Stimulated activated CD4-positive, alpha-beta T cell treated with anti-CD3 and anti-CD28 coated beads, TNF-alpha, amount 100 ng/mL, for 24 hours (primary cell): ENCODE data around the gene ZNF865.
A peak's percentile ranks its signal among the peaks of the same experiment; 100 is the strongest.
"Not testable (repeated sequence)": the region's sequence is repeated elsewhere in the genome, so short reads cannot be mapped to it uniquely, and the experiment has no call there.

ENCODE experiments used
- DNase-seq, 3 experiments: peaks; one replicate each; pipeline ENCODE4 v3.0.0-alpha.2; 2020; ENCODE audit warnings: low read depth in 3 of 3

Gene ZNF865

GRCh38 chr19:55605637-55606470 lies at the start of gene ZNF865:
Gene ZNF865 (plus strand): TSS chr19:55605647. CDS start chr19:55613619, 7,972 bp downstream.
- peak; percentile 56 to 69 (median 62) for DNase-seq

- DNase-seq = no peak
These were observed 45.8 kb upstream of the ZNF865 start for GRCh38 chr19:55559684-55560083.

DNA sequence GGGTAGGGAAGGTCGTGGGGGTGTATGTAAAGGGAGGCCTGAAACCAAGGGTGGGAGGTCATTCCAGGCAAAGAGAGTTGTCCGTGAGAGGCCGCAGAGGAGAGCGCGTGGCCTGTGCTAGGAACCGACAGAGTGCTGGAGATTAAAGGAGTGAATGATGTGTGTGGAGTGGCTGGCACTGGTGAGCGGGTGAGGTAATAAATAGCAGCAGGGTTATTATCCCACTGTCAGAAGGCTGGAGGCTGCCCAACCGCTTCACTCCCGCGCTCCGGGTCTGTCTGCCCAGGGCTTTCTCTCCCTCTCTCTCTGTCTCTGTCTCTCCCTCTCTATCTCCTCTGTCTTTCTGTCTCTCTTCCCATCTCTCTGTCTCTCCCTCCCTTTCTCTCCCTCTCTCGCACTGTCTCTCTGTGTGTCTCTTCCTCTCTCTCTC lies 42.2 kb upstream of the ZNF865 start:
- no peak for DNase-seq

- no peak for DNase-seq
These were observed 38.6 kb upstream of the ZNF865 start for GRCh38 chr19:55566823-55567222.

- no peak for DNase-seq
These were observed 37.6 kb upstream of the ZNF865 start for GRCh38 chr19:55567708-55568328.

GRCh38 chr19:55569477-55569876 lies 36.0 kb upstream of the ZNF865 start:
- not testable (repeated sequence) for DNase-seq

GRCh38 chr19:55573929-55574328 lies 31.5 kb upstream of the ZNF865 start:
- DNase-seq = not testable (repeated sequence)

DNA sequence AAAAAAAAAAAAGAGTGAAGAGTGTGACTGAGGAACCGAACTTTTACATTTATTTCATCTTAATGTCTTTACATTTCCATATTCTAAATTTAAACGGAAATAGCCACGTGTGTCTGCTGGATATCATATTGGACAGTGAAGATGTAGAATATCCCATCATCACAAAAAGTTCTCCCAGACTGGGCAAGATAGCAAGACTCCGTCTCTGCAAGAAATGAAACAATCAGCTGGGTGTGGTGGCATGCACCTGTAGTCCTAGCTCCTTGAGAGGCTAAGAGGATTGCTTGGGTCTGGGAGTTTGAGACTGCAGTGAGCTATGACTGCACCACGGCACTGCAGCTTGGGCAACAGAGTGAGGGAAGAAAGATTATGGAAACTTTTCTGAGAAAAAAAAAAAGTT lies 28.7 kb upstream of the ZNF865 start:
- no peak for DNase-seq

DNA sequence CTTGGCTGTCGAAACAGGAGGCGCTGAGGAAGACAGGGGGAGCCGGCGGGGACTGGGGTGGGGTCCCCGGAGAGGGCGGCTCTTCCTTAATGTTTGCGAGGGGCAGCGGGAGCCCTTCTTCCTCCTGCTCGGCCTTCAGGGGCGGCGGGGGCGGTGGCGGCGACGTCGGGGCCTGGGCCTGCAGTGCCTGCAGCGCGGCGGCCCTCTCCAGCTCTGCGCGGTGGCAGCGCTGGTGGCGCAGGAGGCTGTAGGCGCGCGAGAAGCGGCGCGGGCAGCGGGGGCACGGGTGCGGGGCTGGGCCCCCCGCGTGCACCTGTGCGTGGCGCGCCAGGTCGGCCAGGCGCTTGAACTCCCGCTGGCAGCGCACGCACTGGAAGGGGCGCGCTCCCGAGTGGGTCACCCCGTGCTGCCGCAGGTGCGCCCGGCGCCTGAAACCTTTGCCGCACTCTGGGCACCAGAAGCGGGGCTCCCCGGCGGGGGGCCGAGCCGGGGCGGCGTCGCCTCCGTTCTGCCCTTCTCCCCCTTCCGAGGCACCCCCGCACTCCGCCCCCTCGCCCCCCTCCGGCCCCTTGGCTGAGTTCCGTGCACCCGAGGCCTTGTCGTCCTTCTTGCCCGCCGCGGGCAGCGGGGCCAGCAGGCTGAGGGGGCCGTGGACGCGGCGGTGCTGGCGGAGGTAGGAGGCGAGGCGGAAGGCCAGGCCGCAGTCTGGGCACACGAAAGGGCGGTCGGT lies 27.3 kb upstream of the ZNF865 start:
- DNase-seq = no peak

GRCh38 chr19:55578761-55579747 lies 26.4 kb upstream of the ZNF865 start:
- no peak for DNase-seq

- DNase-seq = no peak
These were observed 25.5 kb upstream of the ZNF865 start for GRCh38 chr19:55579766-55580621.

- DNase-seq = peak; percentile 72 to 84 (median 76)
These were observed 24.8 kb upstream of the ZNF865 start, which contains the start of gene ZNF579 for GRCh38 chr19:55580628-55581144. Gene ZNF579 (minus strand): TSS chr19:55580848. CDS start chr19:55579639, 1,209 bp downstream.

- peak in 1 of 3 experiments; percentile 16 for DNase-seq
These were observed 24.2 kb upstream of the ZNF865 start for GRCh38 chr19:55581145-55581822.

- DNase-seq = no peak
These were observed 23.6 kb upstream of the ZNF865 start for GRCh38 chr19:55581823-55582223.

GRCh38 chr19:55582284-55582683 lies 23.2 kb upstream of the ZNF865 start:
- DNase-seq = not testable (repeated sequence)

DNA sequence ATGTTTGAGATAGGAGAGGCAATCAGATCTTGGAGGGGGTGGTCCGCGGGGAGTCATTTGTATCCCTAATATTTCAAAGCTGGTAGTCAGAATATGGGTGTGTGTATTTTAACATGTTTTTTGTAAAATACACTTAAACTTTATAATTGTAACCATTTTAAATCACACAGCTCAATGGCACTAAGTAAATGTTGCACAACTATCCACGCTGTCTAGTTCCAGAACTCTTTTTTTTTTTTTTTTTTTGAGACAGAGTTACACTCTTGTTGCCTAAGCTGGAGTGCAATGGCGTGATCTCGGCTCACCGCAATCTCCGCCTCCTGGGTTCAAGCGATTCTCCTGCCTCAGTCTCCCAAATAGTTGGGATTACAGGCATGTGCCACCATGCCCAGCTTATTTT lies 21.6 kb upstream of the ZNF865 start:
- not testable (repeated sequence) for DNase-seq

DNA sequence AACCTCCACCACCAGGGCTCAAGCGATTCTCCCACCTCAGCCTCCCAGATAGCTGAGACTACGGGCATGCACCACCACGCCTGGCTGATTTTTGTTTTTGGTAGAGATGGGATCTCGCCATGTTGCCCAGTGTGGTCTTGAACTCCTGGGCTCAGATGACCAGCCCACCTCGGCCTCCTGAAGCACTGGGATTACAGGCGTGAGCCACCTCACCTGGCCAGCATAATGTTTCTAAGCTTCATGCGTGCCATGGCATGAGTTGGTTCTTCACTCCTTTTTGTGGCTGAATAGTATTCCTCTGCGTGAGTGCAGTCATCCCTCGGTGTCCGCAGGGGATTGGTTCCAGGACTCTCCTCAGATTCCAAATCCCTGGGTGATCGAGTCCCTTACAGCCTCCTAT lies 20.6 kb upstream of the ZNF865 start:
- no peak for DNase-seq

DNA sequence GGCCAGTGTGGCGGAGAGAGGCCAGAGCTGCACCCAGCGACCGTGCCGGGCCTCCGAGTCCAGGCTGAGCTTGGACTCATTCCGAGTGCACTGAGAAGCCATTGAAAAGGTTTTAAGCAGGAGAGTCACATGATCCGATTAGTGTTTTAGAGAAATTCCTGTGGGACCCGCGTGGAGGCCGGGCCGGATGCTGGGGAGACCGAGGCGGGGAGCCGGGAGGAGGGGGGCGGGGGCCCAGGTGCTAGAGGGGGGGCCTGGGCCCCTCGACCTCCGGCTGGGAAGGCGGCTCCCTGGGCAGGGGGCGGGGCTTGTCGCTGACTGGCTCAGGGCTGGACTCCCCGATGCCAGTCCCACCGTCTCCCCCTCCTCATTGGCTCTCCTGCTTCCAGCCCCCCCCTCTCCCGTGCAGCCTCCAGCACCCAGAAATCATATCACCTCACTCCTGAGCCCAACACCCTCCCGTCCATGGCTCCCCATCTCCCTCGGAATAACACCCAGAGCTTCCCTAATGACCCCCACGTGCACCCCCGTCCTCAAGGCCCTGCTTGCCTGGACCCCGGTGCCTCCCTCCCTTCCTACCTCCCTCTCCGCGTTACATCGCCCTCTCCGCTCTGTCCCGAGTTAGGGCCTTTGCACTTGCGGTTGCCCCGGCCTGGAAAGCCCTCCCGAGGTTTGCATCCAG lies 19.6 kb upstream of the ZNF865 start:
- DNase-seq = peak in 2 of 3 experiments; percentile 41 to 59
